Neural cell (in vitro differentiated cells): ENCODE results near the gene KRT39. TPM values are rescaled to one million over a fixed set of nuclear protein-coding genes. Genes with fewer than 3 reads are reported as not detected.

Experiments
- H2AFZ ChIP-seq: fragments of 200-600, 300-800 bp; sonication (generic), shearing (Covaris generic); 2 replicates; pipeline ENCODE4 v1.6.0; 2014; ENCODE audit warnings: low read depth, mild to moderate bottlenecking, antibody characterized with exemption, low read length, moderate library complexity
- H3F3A ChIP-seq: fragments of 200-600 bp; shearing (Covaris generic); 2 replicates; pipeline ENCODE4 v1.6.1; 2016; ENCODE audit warnings: mild to moderate bottlenecking, moderate library complexity, mixed read lengths, antibody characterized with exemption, low read length; ENCODE audit not compliant: insufficient read depth, poor library complexity, severe bottlenecking
- H3K27ac ChIP-seq: fragments of 200-600, 300-800 bp; sonication (generic), shearing (Covaris generic); 2 replicates; pipeline ENCODE4 v1.5.1; 2014; ENCODE audit warnings: mild to moderate bottlenecking, low read length, moderate library complexity
- H3K27me3 ChIP-seq: fragments of 300-800, 200-600 bp; sonication (generic), shearing (Covaris generic); 2 replicates; pipeline ENCODE4 v1.6.0; 2014; ENCODE audit warnings: mild to moderate bottlenecking, low read depth, low read length, moderate library complexity; ENCODE audit not compliant: insufficient read depth
- H3K36me3 ChIP-seq: fragments of 300-800, 200-600 bp; sonication (generic), shearing (Covaris generic); 2 replicates; pipeline ENCODE4 v1.5.1; 2014; ENCODE audit warnings: mild to moderate bottlenecking, antibody characterized with exemption, low read length, moderate library complexity; ENCODE audit not compliant: insufficient read depth
- H3K4me2 ChIP-seq: fragments of 300-800, 200-600 bp; sonication (generic), shearing (Covaris generic); 2 replicates; pipeline ENCODE4 v1.6.0; 2014; ENCODE audit warnings: mild to moderate bottlenecking, low read length
- H3K4me3 ChIP-seq: fragments of 300-800, 200-600 bp; sonication (generic), shearing (Covaris generic); 2 replicates; pipeline ENCODE4 v1.5.1; 2014; ENCODE audit warnings: mild to moderate bottlenecking, low read length, moderate library complexity
- H3K79me2 ChIP-seq: fragments of 200-600 bp; shearing (Covaris generic); replicated peaks from 2 replicates; pipeline ENCODE4 v1.6.0; 2014; ENCODE audit warnings: mild to moderate bottlenecking, low read length, moderate library complexity; ENCODE audit not compliant: insufficient read depth
- H3K9ac ChIP-seq: fragments of 300-800, 200-600 bp; sonication (generic), shearing (Covaris generic); 2 replicates; pipeline ENCODE4 v1.6.1; 2016; ENCODE audit warnings: mild to moderate bottlenecking, low read length, mixed read lengths
- H3K9me2 ChIP-seq: fragments of 200-600 bp; shearing (Covaris generic); 2 replicates; pipeline ENCODE4 v1.6.1; 2016; ENCODE audit warnings: mild to moderate bottlenecking, low read length, mixed read lengths; ENCODE audit not compliant: insufficient read depth
- H3K9me3 ChIP-seq: fragments of 200-600, 300-800 bp; sonication (generic), shearing (Covaris generic); 2 replicates; pipeline ENCODE4 v1.6.1; 2016; ENCODE audit warnings: mild to moderate bottlenecking, mixed run types, low read length, moderate library complexity, mixed read lengths
- H4K20me1 ChIP-seq: fragments of 200-600 bp; shearing (Covaris generic); 2 replicates; pipeline ENCODE4 v1.6.1; 2016; ENCODE audit warnings: mild to moderate bottlenecking, mixed run types; ENCODE audit not compliant: insufficient read depth
- CTCF ChIP-seq: fragments of 450-650 bp; IDR thresholded peaks from 2 replicates; pipeline ENCODE4 v1.5.1; 2014; ENCODE audit warnings: antibody characterized with exemption, mild to moderate bottlenecking, moderate library complexity; ENCODE audit not compliant: poor library complexity, severe bottlenecking
- EP300 ChIP-seq: fragments of 450-650 bp; conservative IDR thresholded peaks from 2 replicates; pipeline ENCODE4 v1.6.1; 2014; ENCODE audit warnings: antibody characterized with exemption, mild to moderate bottlenecking, moderate library complexity; ENCODE audit not compliant: poor library complexity, severe bottlenecking
- EZH2 ChIP-seq: fragments of 200-600, 300-800 bp; shearing (Covaris generic), sonication (generic); IDR thresholded peaks from 2 replicates; pipeline ENCODE4 v1.6.1; 2014; ENCODE audit warnings: antibody characterized with exemption, low read length, borderline replicate concordance, mild to moderate bottlenecking; ENCODE audit not compliant: insufficient read depth, poor library complexity, severe bottlenecking
- MXI1 ChIP-seq: fragments of 450-650 bp; conservative IDR thresholded peaks from 2 replicates; pipeline ENCODE4 v1.6.1; 2014; ENCODE audit warnings: antibody characterized with exemption, mild to moderate bottlenecking; ENCODE audit not compliant: poor library complexity, severe bottlenecking
- POLR2AphosphoS5 ChIP-seq: IDR thresholded peaks from 2 replicates; pipeline ENCODE4 v1.6.1; 2012
- RAD21 ChIP-seq: fragments of 450-650 bp; conservative IDR thresholded peaks from 2 replicates; pipeline ENCODE4 v1.6.1; 2014; ENCODE audit warnings: antibody characterized with exemption, mild to moderate bottlenecking, moderate library complexity
- REST ChIP-seq: IDR thresholded peaks from 2 replicates; pipeline ENCODE4 v1.6.1; 2012; ENCODE audit warnings: borderline replicate concordance
- SMC3 ChIP-seq: fragments of 450-650 bp; conservative IDR thresholded peaks from 2 replicates; pipeline ENCODE4 v1.6.1; 2014; ENCODE audit warnings: antibody characterized with exemption, mild to moderate bottlenecking, moderate library complexity; ENCODE audit not compliant: poor library complexity
- TAF1 ChIP-seq: IDR thresholded peaks from 2 replicates; pipeline ENCODE4 v1.6.1; 2012; ENCODE audit warnings: low read depth
- polyA plus RNA-seq: library from polyadenylated mRNA; depleted of rRNA; stranded (reverse); fragments of >200 nt; gene quantifications from 2 replicates; pipeline ENCODE4 v1.2.3, GENCODE V29; 2014

Gene KRT39
- polyA plus RNA-seq, 1 donor from 2014 or later = not detected

- H2AFZ ChIP-seq = no peak overlapping the region
- no peak overlapping the region for H3K9ac ChIP-seq
- no peaks in the 10 kb centered on the region for H3K9me2 ChIP-seq
- no peak overlapping the region for H3K4me2 ChIP-seq
- no peak for TF ChIP-seq REST
- TF ChIP-seq RAD21 = no peak
- no peak for TF ChIP-seq EZH2
- TF ChIP-seq EP300 = no peak
- no peak for TF ChIP-seq MXI1
- TF ChIP-seq SMC3 = no peak
- no peak for TF ChIP-seq CTCF
- TF ChIP-seq POLR2AphosphoS5 = no peak
- TF ChIP-seq TAF1 = no peak
- H3F3A ChIP-seq = no peaks in the 10 kb centered on the region
- H4K20me1 ChIP-seq = no peaks in the 10 kb centered on the region
- H3K36me3 ChIP-seq = no peaks in the 10 kb centered on the region
- H3K4me3 ChIP-seq = no peak overlapping the region
- H3K27ac ChIP-seq = no peak overlapping the region
- no peaks in the 10 kb centered on the region for H3K9me3 ChIP-seq
- H3K27me3 ChIP-seq = no peaks in the 10 kb centered on the region
- no peaks in the 10 kb centered on the region for H3K79me2 ChIP-seq
Measured at GRCh38 chr17:40916366-40916765, 50.4 kb downstream of the KRT39 start.

- no peaks in the 10 kb centered on the region for H3K9me3 ChIP-seq
- H3K9me2 ChIP-seq = no peaks in the 10 kb centered on the region
- H3K27ac ChIP-seq = no peak overlapping the region
- H3F3A ChIP-seq = no peaks in the 10 kb centered on the region
- H3K79me2 ChIP-seq = no peaks in the 10 kb centered on the region
- TF ChIP-seq POLR2AphosphoS5 (no peak), EP300 (no peak), RAD21 (no peak), REST (no peak), MXI1 (no peak), CTCF (no peak), SMC3 (no peak), TAF1 (no peak), EZH2 (no peak)
- no peak overlapping the region for H3K4me3 ChIP-seq
- H3K9ac ChIP-seq = no peak overlapping the region
- no peak overlapping the region for H2AFZ ChIP-seq
- no peak overlapping the region for H3K4me2 ChIP-seq
- no peaks in the 10 kb centered on the region for H3K36me3 ChIP-seq
- no peaks in the 10 kb centered on the region for H3K27me3 ChIP-seq
- no peaks in the 10 kb centered on the region for H4K20me1 ChIP-seq
Measured at GRCh38 chr17:40915721-40916256, 51.0 kb downstream of the KRT39 start.
